Ovary (tissue), 3 donors: ENCODE data around the gene VPS13A.

Experiments
- EP300 ChIP-seq: sonication (generic); formaldehyde crosslinking; IDR thresholded peaks from one replicate; pipeline ENCODE4 v1.6.1; 2017; ENCODE audit warnings: antibody characterized with exemption
- POLR2A ChIP-seq: fragments of 450-650 bp; IDR thresholded peaks from one replicate; pipeline ENCODE4 v1.6.1; 2017; ENCODE audit warnings: antibody characterized with exemption, mild to moderate bottlenecking, moderate library complexity
- TF ChIP-seq, protein P1 (sequence below), 3 donors: fragments of 450-650 bp in 2 of 3; fragments of 200-600 bp in 1 of 3; IDR thresholded peaks; one replicate each; pipeline versions ENCODE4 v1.5.1 to v1.8.0; 2016 to 2022; ENCODE audit warnings: antibody characterized with exemption in 3 of 3, mild to moderate bottlenecking in 1 of 3
- donor health status: DM: no; HTN: no; CAD: no.

GRCh38 chr9:77283991-77284390 is 106.7 kb downstream of the VPS13A start:
- TF ChIP-seq, protein P1, sequence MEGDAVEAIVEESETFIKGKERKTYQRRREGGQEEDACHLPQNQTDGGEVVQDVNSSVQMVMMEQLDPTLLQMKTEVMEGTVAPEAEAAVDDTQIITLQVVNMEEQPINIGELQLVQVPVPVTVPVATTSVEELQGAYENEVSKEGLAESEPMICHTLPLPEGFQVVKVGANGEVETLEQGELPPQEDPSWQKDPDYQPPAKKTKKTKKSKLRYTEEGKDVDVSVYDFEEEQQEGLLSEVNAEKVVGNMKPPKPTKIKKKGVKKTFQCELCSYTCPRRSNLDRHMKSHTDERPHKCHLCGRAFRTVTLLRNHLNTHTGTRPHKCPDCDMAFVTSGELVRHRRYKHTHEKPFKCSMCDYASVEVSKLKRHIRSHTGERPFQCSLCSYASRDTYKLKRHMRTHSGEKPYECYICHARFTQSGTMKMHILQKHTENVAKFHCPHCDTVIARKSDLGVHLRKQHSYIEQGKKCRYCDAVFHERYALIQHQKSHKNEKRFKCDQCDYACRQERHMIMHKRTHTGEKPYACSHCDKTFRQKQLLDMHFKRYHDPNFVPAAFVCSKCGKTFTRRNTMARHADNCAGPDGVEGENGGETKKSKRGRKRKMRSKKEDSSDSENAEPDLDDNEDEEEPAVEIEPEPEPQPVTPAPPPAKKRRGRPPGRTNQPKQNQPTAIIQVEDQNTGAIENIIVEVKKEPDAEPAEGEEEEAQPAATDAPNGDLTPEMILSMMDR (IDR thresholded peaks at IDR 0.05), result no peak
- TF ChIP-seq POLR2A (no peak), EP300 (no peak)
